HCT116 (cell line): ENCODE results near the gene TAF5L. TPM values are rescaled to one million over a fixed set of nuclear protein-coding genes. Genes with fewer than 3 reads are reported as not detected.

Experiments used
- ATAC-seq: fragments of 200-7000 bp; cut with Tn5 transposase; 2 replicates; pipeline ENCODE4 v1.9.1; 2020; ENCODE audit warnings: mild to moderate bottlenecking, moderate library complexity
- BruUV-seq: library from RNA; stranded (reverse); fragments of 400-500 nt; replicated peaks from 2 replicates; lab custom pipeline; 2021; lab: Mats Ljungman, UMichigan
- CTCF ChIA-PET: fragments of 300-600 bp; sonication (Branson Sonifier 250); formaldehyde crosslinking; loops from one replicate; lab custom pipeline; 2021; ENCODE audit warnings: antibody characterized with exemption; lab: Charles Lee
- POLR2A ChIA-PET: fragments of 300-600, 350-600 bp; sonication (Branson Sonifier 250); formaldehyde crosslinking; loops from one replicate; lab custom pipeline; 2021; ENCODE audit warnings: antibody characterized with exemption; lab: Charles Lee
- RAD21 ChIA-PET, 2 experiments: fragments of 300-600 bp; sonication (Branson Sonifier 250); formaldehyde crosslinking; loops; one replicate each; lab custom pipeline; 2023; ENCODE audit warnings: low total read pairs in 2 of 2; ENCODE audit not compliant: uncharacterized antibody in 2 of 2, unreplicated experiment in 2 of 2, low non-redundant PET in 1 of 2; lab: Charles Lee
- DNase-seq: peaks from one replicate; pipeline ENCODE4 v3.0.0-alpha.2; 2010; ENCODE audit warnings: low read depth, low spot score
- H2AFZ ChIP-seq: fragments of 200-600 bp; shearing (Covaris generic), sonication (generic); 2 replicates; pipeline ENCODE4 v1.6.1; 2017; ENCODE audit warnings: low read depth, mixed run types, mixed read lengths, antibody characterized with exemption, low read length; ENCODE audit not compliant: poor library complexity, severe bottlenecking
- H3K27ac ChIP-seq: 2 replicates; pipeline ENCODE4 v1.5.1; 2012; ENCODE audit warnings: low read depth, low read length
- H3K27me3 ChIP-seq: fragments of 200-600 bp; sonication (generic); 2 replicates; pipeline ENCODE4 v1.6.1; 2016; ENCODE audit warnings: mixed run types, low read length, mixed read lengths; ENCODE audit not compliant: insufficient read depth
- H3K36me3 ChIP-seq, 2 experiments: fragments of 200-500 bp in 1 of 2; fragments of 200-600 bp in 1 of 2; sonication (Bioruptor generic) in 1 of 2; sonication (generic) in 1 of 2; 2 replicates each; pipeline versions ENCODE4 v1.5.1 to v1.6.1; 2014 to 2016; ENCODE audit warnings: low read length in 2 of 2, inconsistent platforms in 1 of 2, mixed read lengths in 1 of 2, mixed run types in 1 of 2; ENCODE audit not compliant: insufficient read depth in 2 of 2, control insufficient read depth in 1 of 2
- H3K4me1 ChIP-seq, 2 experiments: fragments of 200-600 bp in 1 of 2; sonication (generic) in 1 of 2; 2 replicates each; pipeline versions ENCODE4 v1.5.1 to v1.6.1; 2012 to 2017; ENCODE audit warnings: low read length in 2 of 2, inconsistent platforms in 1 of 2, mild to moderate bottlenecking in 1 of 2, mixed read lengths in 1 of 2, mixed run types in 1 of 2, moderate library complexity in 1 of 2; ENCODE audit not compliant: insufficient read depth in 2 of 2, control insufficient read depth in 1 of 2
- H3K4me2 ChIP-seq: fragments of 200-600 bp; sonication (generic); 2 replicates; pipeline ENCODE4 v1.6.1; 2017; ENCODE audit warnings: mixed run types, low read length, mixed read lengths
- H3K4me3 ChIP-seq, 2 experiments: fragments of 200-600 bp in 1 of 2; sonication (generic) in 1 of 2; replicated peaks in 1 of 2; 2 replicates each; pipeline ENCODE4 v1.5.1; 2011 to 2016; ENCODE audit warnings: low read length in 2 of 2, control low read depth in 1 of 2, low read depth in 1 of 2, mild to moderate bottlenecking in 1 of 2, mixed read lengths in 1 of 2, mixed run types in 1 of 2
- H3K79me2 ChIP-seq: fragments of 200-600 bp; sonication (generic); 2 replicates; pipeline ENCODE4 v1.6.1; 2017; ENCODE audit warnings: mild to moderate bottlenecking, mixed run types, low read length, moderate library complexity, mixed read lengths; ENCODE audit not compliant: insufficient read depth
- H3K9ac ChIP-seq: fragments of 200-600 bp; sonication (generic); 2 replicates; pipeline ENCODE4 v1.6.1; 2016; ENCODE audit warnings: low read length, mixed read lengths
- H3K9me2 ChIP-seq: fragments of 200-600 bp; sonication (generic), shearing (Covaris generic); 2 replicates; pipeline ENCODE4 v1.6.1; 2017; ENCODE audit warnings: mixed run types, mild to moderate bottlenecking, moderate library complexity; ENCODE audit not compliant: insufficient read depth
- H3K9me3 ChIP-seq, 2 experiments: fragments of 200-500 bp in 1 of 2; fragments of 200-600 bp in 1 of 2; sonication (Bioruptor generic) in 1 of 2; sonication (generic) in 1 of 2; 2 replicates each; pipeline ENCODE4 v1.6.1; 2014 to 2017; ENCODE audit warnings: low read length in 2 of 2, mixed read lengths in 2 of 2, inconsistent platforms in 1 of 2, low read depth in 1 of 2, mild to moderate bottlenecking in 1 of 2, mixed run types in 1 of 2, moderate library complexity in 1 of 2; ENCODE audit not compliant: control insufficient read depth in 1 of 2, insufficient read depth in 1 of 2
- H4K20me1 ChIP-seq: fragments of 200-600 bp; sonication (generic), shearing (Covaris generic); 2 replicates; pipeline ENCODE4 v1.6.1; 2017; ENCODE audit warnings: mixed run types, mild to moderate bottlenecking, moderate library complexity; ENCODE audit not compliant: insufficient read depth
- CBX3 ChIP-seq: IDR thresholded peaks from 2 replicates; pipeline ENCODE4 v1.6.1; 2012; ENCODE audit warnings: low read depth
- CEBPB ChIP-seq: IDR thresholded peaks from 2 replicates; pipeline ENCODE4 v1.6.1; 2012; ENCODE audit warnings: low read depth
- EGR1 ChIP-seq: IDR thresholded peaks from 2 replicates; pipeline ENCODE4 v1.6.1; 2012; ENCODE audit warnings: low read depth
- ELF1 ChIP-seq: IDR thresholded peaks from 2 replicates; pipeline ENCODE4 v1.6.1; 2012; ENCODE audit warnings: low read depth, borderline replicate concordance
- EZH2 ChIP-seq: fragments of 200-600 bp; sonication (generic); IDR thresholded peaks from 2 replicates; pipeline ENCODE4 v1.6.1; 2017; ENCODE audit warnings: antibody characterized with exemption, mixed run types
- FOSL1 ChIP-seq: IDR thresholded peaks from 2 replicates; pipeline ENCODE4 v1.6.1; 2012; ENCODE audit warnings: low read depth
- JUND ChIP-seq: IDR thresholded peaks from 2 replicates; pipeline ENCODE4 v1.6.1; 2012
- POLR2A ChIP-seq: IDR thresholded peaks from 2 replicates; pipeline ENCODE4 v1.7.0; 2011; ENCODE audit warnings: borderline replicate concordance; ENCODE audit not compliant: insufficient read depth, insufficient read length; ENCODE audit errors: extremely low read depth
- POLR2AphosphoS5 ChIP-seq: IDR thresholded peaks from 2 replicates; pipeline ENCODE4 v1.6.1; 2011; ENCODE audit warnings: mild to moderate bottlenecking, low read depth, low read length, moderate library complexity
- SIN3A ChIP-seq: IDR thresholded peaks from 2 replicates; pipeline ENCODE4 v1.6.1; 2012; ENCODE audit warnings: low read depth
- SP1 ChIP-seq: IDR thresholded peaks from 2 replicates; pipeline ENCODE4 v1.6.1; 2012; ENCODE audit warnings: low read depth
- TCF7L2 ChIP-seq: IDR thresholded peaks from 2 replicates; pipeline ENCODE4 v1.7.0; 2011; ENCODE audit warnings: borderline replicate concordance, inconsistent platforms; ENCODE audit not compliant: insufficient read depth, insufficient read length; ENCODE audit errors: extremely low read depth
- YY1 ChIP-seq: IDR thresholded peaks from 2 replicates; pipeline ENCODE4 v1.6.1; 2011; ENCODE audit warnings: low read length, low read depth, moderate library complexity, mild to moderate bottlenecking; ENCODE audit not compliant: insufficient replicate concordance; ENCODE audit errors: extremely low read depth
- ZFX ChIP-seq: fragments of 450-650 bp; IDR thresholded peaks from 2 replicates; pipeline ENCODE4 v1.6.1; 2017
- intact Hi-C: fragments of 100-400 bp; cut with micrococcal nuclease; formaldehyde crosslinking; loops from 2 replicates; pipeline ENCODE4 v1.10.0; 2022
- total RNA-seq: library from RNA; stranded (reverse); gene quantifications from one replicate; pipeline ENCODE4 v1.2.1, GENCODE V29; 2021; ENCODE audit not compliant: unreplicated experiment
- TF ChIP-seq, protein P1 (sequence below): IDR thresholded peaks from 2 replicates; pipeline ENCODE4 v1.6.1; 2011; ENCODE audit warnings: mild to moderate bottlenecking, low read length, moderate library complexity; ENCODE audit not compliant: insufficient replicate concordance; ENCODE audit errors: extremely low read depth
- TF ChIP-seq, protein P2 (sequence below): IDR thresholded peaks from 2 replicates; pipeline ENCODE4 v1.6.1; 2012; ENCODE audit warnings: low read depth
- TF ChIP-seq, protein P3 (sequence below): IDR thresholded peaks from 2 replicates; pipeline ENCODE4 v1.6.1; 2012

TAF5L gene
- total RNA-seq, 1 experiment from 2014 or later: 22.4 TPM

DNA sequence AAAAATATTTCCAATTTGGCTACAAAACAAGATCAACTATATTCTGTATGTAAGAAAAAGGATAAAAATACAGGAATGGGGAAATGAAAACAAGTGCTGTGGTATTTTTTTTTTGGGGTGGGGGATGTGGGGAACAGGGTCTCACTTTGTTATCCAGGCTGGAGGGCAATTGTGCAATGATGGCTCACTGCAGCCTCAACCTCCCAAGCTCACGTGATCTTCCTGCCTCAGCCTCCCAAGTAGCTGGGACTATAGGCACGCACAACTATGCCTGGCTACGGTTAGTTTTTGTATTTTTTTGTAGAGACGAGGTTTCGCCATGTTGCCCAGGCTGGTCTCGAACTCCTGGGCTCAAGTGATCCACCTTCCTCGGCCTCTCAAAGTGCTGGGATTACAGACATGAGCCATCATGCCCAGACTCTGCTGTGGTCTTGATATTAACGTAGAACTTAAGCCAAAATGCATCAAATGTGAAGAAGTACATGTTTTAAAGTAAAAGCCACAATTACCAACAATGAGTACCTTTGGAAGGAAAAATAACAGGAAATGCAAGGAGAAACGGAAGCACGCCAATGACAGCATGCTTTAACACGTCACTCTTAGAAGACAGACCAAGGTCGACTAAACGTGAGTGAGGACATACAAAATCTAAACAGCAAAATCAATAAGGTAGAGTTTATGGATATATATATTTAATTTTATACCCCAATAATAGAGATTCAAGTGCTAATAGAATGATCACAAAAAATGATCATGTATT, 58.6 kb downstream of the TAF5L start:
- ChIA-PET CTCF (interaction anchor here (1.9 kb wide), 1 partner anchor 9 kb away, joined by 4 read pairs; the partner anchor contains the start of gene ABCB10), RAD21 (no interaction called here), POLR2A (no interaction called here)
- no peak overlapping the region for H2AFZ ChIP-seq
- no peak overlapping the region for H3K4me2 ChIP-seq
- no peak overlapping the region for H3K9ac ChIP-seq
- no peak overlapping the region for H3K27ac ChIP-seq
- no peaks in the 10 kb centered on the region for H3K9me3 ChIP-seq
- BruUV-seq: no TSS peak
- H3K4me3 ChIP-seq: no peak overlapping the region
- DNase-seq (no peak), ATAC-seq (no peak)
- no peaks in the 10 kb centered on the region for H3K27me3 ChIP-seq
- TF ChIP-seq POLR2AphosphoS5: no peak
- TF ChIP-seq EZH2: no peak
- no peak for TF ChIP-seq SIN3A
- TF ChIP-seq, protein P1, sequence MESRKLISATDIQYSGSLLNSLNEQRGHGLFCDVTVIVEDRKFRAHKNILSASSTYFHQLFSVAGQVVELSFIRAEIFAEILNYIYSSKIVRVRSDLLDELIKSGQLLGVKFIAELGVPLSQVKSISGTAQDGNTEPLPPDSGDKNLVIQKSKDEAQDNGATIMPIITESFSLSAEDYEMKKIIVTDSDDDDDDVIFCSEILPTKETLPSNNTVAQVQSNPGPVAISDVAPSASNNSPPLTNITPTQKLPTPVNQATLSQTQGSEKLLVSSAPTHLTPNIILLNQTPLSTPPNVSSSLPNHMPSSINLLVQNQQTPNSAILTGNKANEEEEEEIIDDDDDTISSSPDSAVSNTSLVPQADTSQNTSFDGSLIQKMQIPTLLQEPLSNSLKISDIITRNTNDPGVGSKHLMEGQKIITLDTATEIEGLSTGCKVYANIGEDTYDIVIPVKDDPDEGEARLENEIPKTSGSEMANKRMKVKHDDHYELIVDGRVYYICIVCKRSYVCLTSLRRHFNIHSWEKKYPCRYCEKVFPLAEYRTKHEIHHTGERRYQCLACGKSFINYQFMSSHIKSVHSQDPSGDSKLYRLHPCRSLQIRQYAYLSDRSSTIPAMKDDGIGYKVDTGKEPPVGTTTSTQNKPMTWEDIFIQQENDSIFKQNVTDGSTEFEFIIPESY: no peak
- no peak for TF ChIP-seq ZFX
- no peak for TF ChIP-seq FOSL1
- no peak for TF ChIP-seq ELF1
- TF ChIP-seq, protein P2, sequence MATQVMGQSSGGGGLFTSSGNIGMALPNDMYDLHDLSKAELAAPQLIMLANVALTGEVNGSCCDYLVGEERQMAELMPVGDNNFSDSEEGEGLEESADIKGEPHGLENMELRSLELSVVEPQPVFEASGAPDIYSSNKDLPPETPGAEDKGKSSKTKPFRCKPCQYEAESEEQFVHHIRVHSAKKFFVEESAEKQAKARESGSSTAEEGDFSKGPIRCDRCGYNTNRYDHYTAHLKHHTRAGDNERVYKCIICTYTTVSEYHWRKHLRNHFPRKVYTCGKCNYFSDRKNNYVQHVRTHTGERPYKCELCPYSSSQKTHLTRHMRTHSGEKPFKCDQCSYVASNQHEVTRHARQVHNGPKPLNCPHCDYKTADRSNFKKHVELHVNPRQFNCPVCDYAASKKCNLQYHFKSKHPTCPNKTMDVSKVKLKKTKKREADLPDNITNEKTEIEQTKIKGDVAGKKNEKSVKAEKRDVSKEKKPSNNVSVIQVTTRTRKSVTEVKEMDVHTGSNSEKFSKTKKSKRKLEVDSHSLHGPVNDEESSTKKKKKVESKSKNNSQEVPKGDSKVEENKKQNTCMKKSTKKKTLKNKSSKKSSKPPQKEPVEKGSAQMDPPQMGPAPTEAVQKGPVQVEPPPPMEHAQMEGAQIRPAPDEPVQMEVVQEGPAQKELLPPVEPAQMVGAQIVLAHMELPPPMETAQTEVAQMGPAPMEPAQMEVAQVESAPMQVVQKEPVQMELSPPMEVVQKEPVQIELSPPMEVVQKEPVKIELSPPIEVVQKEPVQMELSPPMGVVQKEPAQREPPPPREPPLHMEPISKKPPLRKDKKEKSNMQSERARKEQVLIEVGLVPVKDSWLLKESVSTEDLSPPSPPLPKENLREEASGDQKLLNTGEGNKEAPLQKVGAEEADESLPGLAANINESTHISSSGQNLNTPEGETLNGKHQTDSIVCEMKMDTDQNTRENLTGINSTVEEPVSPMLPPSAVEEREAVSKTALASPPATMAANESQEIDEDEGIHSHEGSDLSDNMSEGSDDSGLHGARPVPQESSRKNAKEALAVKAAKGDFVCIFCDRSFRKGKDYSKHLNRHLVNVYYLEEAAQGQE: no peak
- TF ChIP-seq CBX3: no peak
- TF ChIP-seq SP1: no peak
- TF ChIP-seq CEBPB: no peak
- no peak for TF ChIP-seq TCF7L2
- TF ChIP-seq EGR1: no peak
- TF ChIP-seq POLR2A: no peak
- TF ChIP-seq, protein P3, sequence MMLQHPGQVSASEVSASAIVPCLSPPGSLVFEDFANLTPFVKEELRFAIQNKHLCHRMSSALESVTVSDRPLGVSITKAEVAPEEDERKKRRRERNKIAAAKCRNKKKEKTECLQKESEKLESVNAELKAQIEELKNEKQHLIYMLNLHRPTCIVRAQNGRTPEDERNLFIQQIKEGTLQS: no peak
- no peak for TF ChIP-seq JUND
- TF ChIP-seq YY1: no peak
- H3K36me3 ChIP-seq: no peaks in the 10 kb centered on the region
- H3K9me2 ChIP-seq: no peaks in the 10 kb centered on the region
- no peaks in the 10 kb centered on the region for H3K79me2 ChIP-seq
- intact Hi-C loops: no loop called here
- no peaks in the 10 kb centered on the region for H4K20me1 ChIP-seq
- H3K4me1 ChIP-seq: no peaks in the 10 kb centered on the region
